ENCODE measurements around the gene LHFPL2.
"Not testable (repeated sequence)": the region's sequence is repeated elsewhere in the genome, so short reads cannot be mapped to it uniquely, and the experiment has no call there.

The LHFPL2 gene

GRCh38 chr5:78648359-78649210, at the start of gene LHFPL2:
LHFPL2 (minus strand) TSS chr5:78648772; CDS start chr5:78510213, 138,559 bp downstream.
- peak in 1 of 2 experiments; percentile 57 for DNase-seq

- no peak for DNase-seq
These were observed 48.1 kb upstream of the LHFPL2 start for GRCh38 chr5:78696637-78697036.

- DNase-seq = not testable (repeated sequence)
These were observed 47.5 kb upstream of the LHFPL2 start for GRCh38 chr5:78696052-78696451.

- no peak for DNase-seq
These were observed 44.8 kb upstream of the LHFPL2 start for GRCh38 chr5:78693339-78693738.

- DNase-seq = no peak
These were observed 42.8 kb upstream of the LHFPL2 start for GRCh38 chr5:78691084-78691960.

GRCh38 chr5:78690253-78690972, 41.8 kb upstream of the LHFPL2 start:
- no peak for DNase-seq

- DNase-seq = no peak
These were observed 41.1 kb upstream of the LHFPL2 start for GRCh38 chr5:78689540-78690252.

GRCh38 chr5:78687514-78687913, 38.9 kb upstream of the LHFPL2 start:
- DNase-seq = not testable (repeated sequence)

- not testable (repeated sequence) for DNase-seq
These were observed 35.3 kb upstream of the LHFPL2 start for GRCh38 chr5:78683905-78684304.

GRCh38 chr5:78679905-78680304, 31.3 kb upstream of the LHFPL2 start:
- no peak for DNase-seq

- peak; percentile 21 to 75 for DNase-seq
These were observed 29.5 kb upstream of the LHFPL2 start for GRCh38 chr5:78677777-78678668.

GRCh38 chr5:78675956-78676730, 27.6 kb upstream of the LHFPL2 start:
- DNase-seq = no peak

- not testable (repeated sequence) for DNase-seq
These were observed 25.3 kb upstream of the LHFPL2 start for GRCh38 chr5:78673827-78674226.

- no peak for DNase-seq
These were observed 23.6 kb upstream of the LHFPL2 start for GRCh38 chr5:78672154-78672553.

- DNase-seq = peak in 1 of 2 experiments; percentile 73
These were observed 23.0 kb upstream of the LHFPL2 start for GRCh38 chr5:78671609-78672008.

- no peak for DNase-seq
These were observed 22.2 kb upstream of the LHFPL2 start for GRCh38 chr5:78670701-78671269.

- DNase-seq = no peak
These were observed 20.8 kb upstream of the LHFPL2 start for GRCh38 chr5:78669331-78669730.

GRCh38 chr5:78667461-78668103, 19.0 kb upstream of the LHFPL2 start:
- DNase-seq = no peak

GRCh38 chr5:78666975-78667374, 18.4 kb upstream of the LHFPL2 start:
- not testable (repeated sequence) for DNase-seq

Data from NCI-H446 (cell line).